Lung (tissue), 12 donors: Measurements from ENCODE around the gene UBE2N. TPM values are rescaled to one million over a fixed set of nuclear protein-coding genes. Genes with fewer than 3 reads are reported as not detected.

Source experiments
- ATAC-seq: fragments of 200-7000 bp; cut with Tn5 transposase; one replicate; pipeline ENCODE4 v1.9.1; 2020; ENCODE audit warnings: moderate number of reproducible peaks; ENCODE audit not compliant: insufficient read depth, low FRiP score
- DNase-seq, 3 donors: peaks; one replicate each; pipeline ENCODE4 v3.0.0-alpha.2; 2013 to 2017
- H3K27ac ChIP-seq, 2 donors: one replicate each; pipeline ENCODE4 v1.5.1; 2013; ENCODE audit warnings: mild to moderate bottlenecking in 2 of 2, moderate library complexity in 2 of 2, control low read depth in 1 of 2, inconsistent platforms in 1 of 2, low read depth in 1 of 2, low read length in 1 of 2
- H3K27me3 ChIP-seq, 3 donors: one replicate each; pipeline ENCODE4 v1.5.1; 2013; ENCODE audit warnings: low read length in 2 of 3; ENCODE audit not compliant: control insufficient read depth in 3 of 3, insufficient read depth in 3 of 3
- H3K36me3 ChIP-seq, 4 donors: one replicate each; pipeline ENCODE4 v1.5.1; 2013; ENCODE audit warnings: low read length in 4 of 4, mild to moderate bottlenecking in 1 of 4, moderate library complexity in 1 of 4; ENCODE audit not compliant: control insufficient read depth in 4 of 4, insufficient read depth in 4 of 4
- H3K4me1 ChIP-seq, 5 donors: one replicate each; pipeline ENCODE4 v1.5.1; 2013; ENCODE audit warnings: low read length in 5 of 5, mild to moderate bottlenecking in 2 of 5, moderate library complexity in 1 of 5; ENCODE audit not compliant: control insufficient read depth in 5 of 5, insufficient read depth in 5 of 5
- H3K4me3 ChIP-seq: one replicate; pipeline ENCODE4 v1.5.1; 2013; ENCODE audit warnings: mild to moderate bottlenecking, control low read depth, moderate library complexity
- H3K9ac ChIP-seq, 2 donors: one replicate each; pipeline ENCODE4 v1.5.1; 2013; ENCODE audit warnings: low read length in 2 of 2, control low read depth in 1 of 2; ENCODE audit not compliant: insufficient read depth in 1 of 2
- H3K9me3 ChIP-seq, 4 donors: one replicate each; pipeline ENCODE4 v1.5.1; 2013; ENCODE audit warnings: low read length in 3 of 4, mild to moderate bottlenecking in 1 of 4, moderate library complexity in 1 of 4; ENCODE audit not compliant: control insufficient read depth in 4 of 4, insufficient read depth in 3 of 4
- CTCF ChIP-seq: IDR thresholded peaks from 2 replicates; pipeline ENCODE4 v1.5.1; 2012; ENCODE audit warnings: mild to moderate bottlenecking; ENCODE audit errors: control extremely low read depth, extremely low read depth
- WGBS, 2 donors: extraction: QIAGEN DNeasy Blood & Tissue Kit; methylation state at CpG; one replicate each; pipeline ENCODE4 v1.1.7; 2013; 5-methylcytosine and 5-hydroxymethylcytosine counted together
- polyA plus RNA-seq, 2 donors: library from polyadenylated mRNA; stranded (reverse); fragments of 200-250 nt; gene quantifications; one replicate each; pipeline ENCODE4 v1.2.1, GENCODE V29; 2013
- total RNA-seq, 2 donors: library from RNA; depleted of rRNA in 1 of 2; stranded (reverse); fragments of >200 nt in 1 of 2; gene quantifications; one replicate each; pipeline ENCODE4 v1.2.1, GENCODE V29; 2014 to 2021
- donor health status: control.
- donor health status: control.
- donor health status: Bipolar disorder and iron deficiency.
- donor health status: healthy.
- donor health status: DM: yes; HTN: yes; CAD: no.

Gene UBE2N
- total and polyA plus RNA-seq, 4 donors: 65.1 to 89.4 (median 79.8) TPM

GRCh38 chr12:93449277-93449676 lies 7.5 kb upstream of the UBE2N start:
- no peak for TF ChIP-seq CTCF
- Histone ChIP-seq H3K4me3 (no peak overlapping the region), H3K9me3 (no peaks in the 10 kb centered on the region), H3K9ac (no peak overlapping the region), H3K36me3 (no peaks in the 10 kb centered on the region), H3K27me3 (no peaks in the 10 kb centered on the region), H3K27ac (no peak overlapping the region), H3K4me1 (no peaks in the 10 kb centered on the region)
- DNase-seq (no peak), ATAC-seq (no peak)
- WGBS, 2 donors: 87 to 98% methylated on average over 1 of the region's 1 CpG

GRCh38 chr12:93448796-93449195 lies 7.0 kb upstream of the UBE2N start:
- ATAC-seq: no peak
- H3K9me3 ChIP-seq: no peaks in the 10 kb centered on the region
- no peaks in the 10 kb centered on the region for H3K36me3 ChIP-seq
- WGBS, 2 donors: 66 to 67% methylated on average over 5 of the region's 5 CpGs
- H3K9ac ChIP-seq: no peak overlapping the region
- DNase-seq: peak in 2 of 3 donors; percentile 16 to 34
- H3K27me3 ChIP-seq: no peaks in the 10 kb centered on the region
- no peaks in the 10 kb centered on the region for H3K4me1 ChIP-seq
- no peak overlapping the region for H3K27ac ChIP-seq
- TF ChIP-seq CTCF: no peak
- H3K4me3 ChIP-seq: no peak overlapping the region

- no peaks in the 10 kb centered on the region for H3K9me3 ChIP-seq
- 45 to 62% methylated on average over 4 of the region's 4 CpGs for WGBS, 2 donors
- DNase-seq: no peak
These were observed 6.0 kb upstream of the UBE2N start for GRCh38 chr12:93447555-93448290.

More at GRCh38 chr12:93447555-93448290, 6.0 kb upstream of the UBE2N start:
- Histone ChIP-seq H3K36me3 (no peaks in the 10 kb centered on the region), H3K4me1 (peaks cover 0 to 5% (median 3%) of the 10 kb centered on the region in 5 donors), H3K9ac (no peak overlapping the region), H3K27me3 (no peaks in the 10 kb centered on the region), H3K4me3 (no peak overlapping the region), H3K27ac (no peak overlapping the region)
- TF ChIP-seq CTCF: no peak
- no peak for ATAC-seq
